ENCODE data around the gene SLAMF7.
A peak's percentile ranks its signal among the peaks of the same experiment; 100 is the strongest.

SLAMF7 gene

DNA sequence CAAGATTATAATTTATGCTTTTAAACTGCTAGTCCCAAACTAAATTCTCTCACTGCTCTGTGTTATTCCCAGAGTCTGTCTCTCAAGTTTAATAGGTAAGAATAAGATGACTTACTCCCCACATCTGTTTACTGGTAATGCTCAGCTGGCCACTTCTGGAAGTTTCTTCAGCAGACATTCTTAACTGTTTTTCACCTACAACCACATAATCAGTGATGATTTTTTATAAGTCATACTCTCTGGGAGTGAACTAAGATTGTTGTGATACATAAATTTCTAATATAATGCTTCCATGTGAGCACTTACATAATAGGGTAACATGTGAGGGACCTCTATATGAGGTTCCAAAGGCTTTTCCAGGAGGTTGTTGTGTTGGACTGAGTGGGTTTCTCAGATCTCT lies 8.7 kb downstream of the SLAMF7 start:
- DNase-seq = no peak

GRCh38 chr1:160748181-160748877 lies 9.3 kb downstream of the SLAMF7 start:
- DNase-seq = no peak

DNA sequence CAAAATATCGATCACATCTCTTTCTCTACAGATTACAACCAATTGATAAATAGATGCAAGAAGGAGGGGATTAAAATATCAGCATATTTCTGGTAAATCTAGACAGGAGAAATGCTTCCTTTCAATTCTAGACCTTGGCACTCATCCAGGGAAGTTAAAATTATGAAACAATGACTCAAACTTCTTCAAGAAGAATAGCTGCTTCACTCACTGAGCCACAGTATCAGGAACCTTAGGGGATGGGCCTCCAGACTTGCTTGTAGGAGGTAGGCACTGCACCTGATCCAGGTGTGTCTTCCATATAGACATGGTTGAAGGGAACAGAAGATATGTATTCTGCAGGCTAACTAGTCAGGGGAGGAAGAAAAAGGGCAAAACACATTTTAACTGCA lies 9.8 kb downstream of the SLAMF7 start:
- no peak for DNase-seq

- no peak for DNase-seq
These were observed 11.6 kb downstream of the SLAMF7 start for GRCh38 chr1:160750608-160751007.

DNA sequence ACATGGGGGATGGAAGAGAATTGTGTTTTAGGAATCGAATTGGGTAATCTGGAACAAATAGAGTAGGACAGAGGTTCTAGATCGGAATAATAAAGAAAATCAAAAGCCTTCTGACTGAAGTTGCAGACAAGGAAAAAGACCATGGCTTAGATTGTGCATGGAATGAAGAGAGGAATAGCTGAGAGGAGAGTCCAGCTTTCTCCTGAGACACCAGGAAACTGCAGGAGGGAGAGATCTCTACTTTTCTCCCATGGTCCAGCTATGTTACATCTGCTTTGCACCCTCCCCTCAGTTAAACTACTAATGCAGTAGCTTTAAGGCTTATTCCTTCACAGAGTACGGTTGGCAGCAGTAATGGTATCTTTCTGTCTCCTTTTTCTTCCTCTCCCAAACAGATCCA lies 13.4 kb downstream of the SLAMF7 start:
- DNase-seq = no peak

- DNase-seq = no peak
These were observed 13.9 kb downstream of the SLAMF7 start for GRCh38 chr1:160752924-160753323.

DNA sequence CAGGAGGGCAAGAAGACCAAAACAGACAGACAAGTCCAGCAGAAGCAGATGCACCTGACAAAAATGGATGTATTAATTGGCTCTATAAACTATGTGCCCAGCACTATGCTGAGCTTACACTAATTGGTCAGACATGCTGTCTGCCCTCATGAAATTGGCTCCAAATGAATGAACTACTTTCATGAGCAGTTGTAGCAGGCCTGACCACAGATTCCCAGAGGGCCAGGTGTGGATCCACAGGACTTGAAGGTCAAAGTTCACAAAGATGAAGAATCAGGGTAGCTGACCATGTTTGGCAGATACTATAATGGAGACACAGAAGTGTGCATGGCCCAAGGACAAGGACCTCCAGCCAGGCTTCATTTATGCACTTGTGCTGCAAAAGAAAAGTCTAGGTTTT lies 14.5 kb downstream of the SLAMF7 start:
- no peak for DNase-seq

DNA sequence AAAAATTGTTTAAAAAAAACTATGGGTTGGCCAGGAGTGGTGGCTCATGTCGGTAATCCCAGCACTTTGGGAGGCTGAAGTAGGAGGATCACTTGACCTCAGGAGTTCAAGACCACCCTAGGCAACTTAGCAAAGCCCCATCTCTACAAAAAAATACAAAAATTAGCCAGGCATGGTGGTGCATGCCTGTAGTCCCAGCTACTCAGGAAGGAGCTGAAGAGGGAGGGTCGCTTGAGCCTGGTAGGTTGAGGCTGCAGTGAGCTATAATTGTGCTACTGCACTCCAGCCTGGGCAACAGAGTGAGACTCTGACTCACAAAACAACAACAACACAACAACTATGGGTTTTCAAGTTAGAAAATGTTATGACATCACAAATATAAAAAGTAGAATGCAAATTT lies 16.4 kb downstream of the SLAMF7 start:
- no peak for DNase-seq

DNA sequence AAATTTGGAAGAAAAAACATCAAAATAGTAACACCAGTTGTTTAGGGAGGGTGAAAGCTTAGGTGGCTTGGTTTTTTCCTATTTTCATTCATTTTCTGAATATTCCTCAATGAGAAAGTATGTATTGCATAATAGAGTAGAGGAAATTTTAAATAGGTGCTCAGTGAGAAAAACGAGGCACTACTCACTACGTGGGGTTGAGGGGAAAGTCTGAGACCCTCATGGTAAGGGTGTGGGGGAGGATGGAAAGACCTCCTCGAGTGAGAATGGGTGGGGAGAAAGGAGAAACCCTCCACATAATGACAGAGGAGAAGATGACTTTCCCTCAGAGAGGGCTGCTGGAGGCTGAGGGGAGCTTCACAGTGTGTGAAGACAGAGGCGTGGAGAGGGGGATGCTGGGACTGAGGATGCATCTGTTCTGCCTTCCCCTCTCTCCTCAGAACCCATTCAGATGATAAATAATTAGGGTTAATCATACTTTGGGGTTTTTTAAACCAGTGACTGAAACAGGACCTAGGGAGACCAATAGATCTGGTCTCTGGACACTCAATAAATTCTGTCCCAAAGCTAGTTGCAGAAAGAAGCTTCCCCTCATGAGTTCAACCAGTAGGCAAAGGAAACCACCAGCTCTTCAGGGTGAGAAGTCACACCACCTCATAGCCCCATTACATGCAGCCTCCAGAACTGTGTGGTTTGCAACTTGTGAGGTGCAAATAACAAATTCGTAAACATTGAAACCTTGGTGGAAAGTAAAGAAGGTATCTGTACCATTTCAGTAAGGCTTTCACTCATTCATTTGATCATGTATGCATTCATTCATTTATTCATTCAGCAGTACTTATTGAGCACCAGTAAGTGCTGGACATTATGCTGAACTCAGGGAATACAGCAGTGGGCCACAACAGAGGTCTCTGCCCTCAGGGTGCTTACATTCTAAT lies 17.1 kb downstream of the SLAMF7 start:
- no peak for DNase-seq

DNA sequence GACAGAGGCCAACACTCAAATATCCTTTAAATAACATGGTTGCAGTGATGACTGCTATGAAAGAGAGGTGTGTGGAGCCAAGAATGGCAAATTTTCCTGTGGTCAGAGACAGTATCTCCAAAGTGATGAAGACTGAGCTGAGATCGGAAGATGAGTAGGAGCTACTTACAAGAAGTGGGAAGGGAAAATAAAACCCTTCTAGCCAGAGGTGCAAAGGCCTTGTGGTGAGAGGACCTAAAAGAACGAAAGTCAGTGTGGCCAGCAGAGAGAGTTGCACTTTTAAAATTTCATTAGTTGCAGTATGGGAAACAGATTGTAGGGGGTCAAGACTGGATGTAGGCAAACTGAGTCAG lies 17.8 kb downstream of the SLAMF7 start:
- no peak for DNase-seq

- no peak for DNase-seq
These were observed 19.5 kb downstream of the SLAMF7 start for GRCh38 chr1:160758521-160758920.

- no peak for DNase-seq
These were observed 20.7 kb downstream of the SLAMF7 start for GRCh38 chr1:160759740-160760139.

- DNase-seq = no peak
These were observed 22.0 kb downstream of the SLAMF7 start for GRCh38 chr1:160761046-160761445.

- no peak for DNase-seq
These were observed 22.8 kb downstream of the SLAMF7 start for GRCh38 chr1:160761886-160762285.

GRCh38 chr1:160763993-160764392 lies 24.9 kb downstream of the SLAMF7 start:
- no peak for DNase-seq

DNA sequence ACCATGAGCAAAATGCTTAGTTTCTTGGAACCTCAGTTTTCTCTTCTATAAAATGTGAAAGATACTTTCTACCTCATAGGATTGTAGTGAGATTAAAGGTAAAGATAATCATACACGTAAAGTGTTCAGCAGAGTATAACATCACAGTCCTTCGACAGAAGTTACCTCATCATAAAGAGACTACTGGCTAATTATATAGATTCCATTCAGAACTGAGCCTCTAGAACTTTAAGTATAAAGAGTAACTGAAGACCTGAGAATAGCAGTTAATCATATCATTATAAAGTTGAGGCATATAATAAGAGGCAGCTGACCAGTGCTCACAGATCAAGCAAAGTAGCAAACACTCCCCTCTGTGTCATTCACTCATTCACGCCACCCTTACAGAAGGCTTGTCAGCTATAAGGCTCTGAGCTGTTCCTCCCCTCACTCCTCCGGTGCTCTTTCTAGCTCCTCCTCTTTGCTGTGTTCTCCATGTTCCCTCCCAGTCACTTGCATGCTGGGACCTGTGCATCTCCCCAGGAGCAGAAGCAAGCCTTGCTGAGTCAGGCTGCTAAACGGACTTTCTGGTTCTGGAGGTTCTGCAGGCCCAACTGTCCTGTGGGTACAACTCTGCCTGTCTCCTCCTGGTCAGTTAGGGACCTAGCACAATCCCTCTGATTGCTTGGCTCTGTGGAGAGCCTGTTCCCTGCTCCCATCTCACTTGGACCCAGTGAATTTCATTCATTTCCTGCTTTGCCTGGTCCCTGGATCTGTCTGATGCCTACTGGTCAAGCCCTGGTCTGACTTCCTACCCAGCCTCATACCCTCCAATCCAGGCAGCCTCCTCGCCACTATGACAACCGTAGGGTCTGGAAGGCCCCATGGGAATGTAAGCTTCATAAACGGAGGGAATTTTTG lies 28.6 kb downstream of the SLAMF7 start:
- peak; percentile 64 to 72 for DNase-seq

DNA sequence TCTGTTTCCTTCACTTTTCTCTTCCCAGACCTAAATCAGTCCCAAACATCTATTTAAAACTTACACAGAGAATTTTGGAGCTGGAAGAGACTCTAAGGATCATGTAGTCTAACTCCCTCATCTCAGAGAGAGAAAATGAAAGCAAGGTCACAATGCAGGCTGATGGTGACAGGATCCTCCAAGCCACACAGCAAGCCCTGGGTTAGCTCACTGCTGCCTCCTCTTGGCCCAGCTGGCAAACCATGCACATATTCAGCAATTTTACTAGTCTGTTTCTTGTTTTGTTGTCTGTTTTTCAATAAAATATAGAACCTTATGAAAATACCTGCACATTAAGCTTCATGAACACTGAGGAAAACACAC lies 29.2 kb downstream of the SLAMF7 start:
- DNase-seq = peak; percentile 86 to 91

DNA sequence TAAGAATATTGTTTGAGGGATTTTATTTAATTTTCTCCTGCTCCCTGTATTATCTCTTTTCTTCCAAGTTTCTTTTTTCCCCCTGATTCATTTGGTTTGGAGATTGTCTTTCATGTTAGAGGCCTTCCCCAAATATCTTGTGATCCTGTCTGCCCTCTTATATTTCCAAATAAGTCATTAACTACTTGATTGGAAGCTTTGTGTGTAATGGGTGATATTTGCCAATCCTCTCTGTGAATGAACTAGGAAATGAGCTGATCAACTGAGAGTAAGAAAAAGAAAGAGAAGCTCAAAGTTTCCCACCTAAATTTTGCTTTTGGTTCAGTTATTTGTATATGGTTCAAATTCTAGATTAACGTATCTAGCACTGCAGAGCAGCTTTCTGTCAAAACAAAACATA lies 33.3 kb downstream of the SLAMF7 start:
- DNase-seq = no peak

DNA sequence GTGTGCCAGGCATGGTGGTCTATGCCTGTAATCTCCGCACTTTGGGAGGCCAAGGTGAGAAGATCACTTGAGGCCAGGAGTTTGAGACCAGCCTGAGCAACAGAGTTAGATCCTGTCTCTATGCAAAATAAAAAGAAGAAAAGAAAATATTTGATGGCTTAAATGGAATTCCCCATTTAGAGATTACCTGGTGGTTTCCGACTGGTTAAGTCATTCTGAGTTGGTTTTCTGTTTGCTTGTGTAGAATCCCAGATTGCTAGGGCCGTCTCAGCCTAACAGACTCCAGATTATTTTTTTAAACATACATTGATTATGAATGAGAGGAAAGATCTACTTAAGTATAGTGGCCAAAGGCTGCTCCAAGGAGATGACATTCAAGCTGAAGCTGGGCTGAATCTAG lies 34.0 kb downstream of the SLAMF7 start:
- no peak for DNase-seq

GRCh38 chr1:160774886-160775719 lies 36.1 kb downstream of the SLAMF7 start:
- no peak for DNase-seq

- no peak for DNase-seq
These were observed 37.1 kb downstream of the SLAMF7 start for GRCh38 chr1:160776178-160776577.

DNA sequence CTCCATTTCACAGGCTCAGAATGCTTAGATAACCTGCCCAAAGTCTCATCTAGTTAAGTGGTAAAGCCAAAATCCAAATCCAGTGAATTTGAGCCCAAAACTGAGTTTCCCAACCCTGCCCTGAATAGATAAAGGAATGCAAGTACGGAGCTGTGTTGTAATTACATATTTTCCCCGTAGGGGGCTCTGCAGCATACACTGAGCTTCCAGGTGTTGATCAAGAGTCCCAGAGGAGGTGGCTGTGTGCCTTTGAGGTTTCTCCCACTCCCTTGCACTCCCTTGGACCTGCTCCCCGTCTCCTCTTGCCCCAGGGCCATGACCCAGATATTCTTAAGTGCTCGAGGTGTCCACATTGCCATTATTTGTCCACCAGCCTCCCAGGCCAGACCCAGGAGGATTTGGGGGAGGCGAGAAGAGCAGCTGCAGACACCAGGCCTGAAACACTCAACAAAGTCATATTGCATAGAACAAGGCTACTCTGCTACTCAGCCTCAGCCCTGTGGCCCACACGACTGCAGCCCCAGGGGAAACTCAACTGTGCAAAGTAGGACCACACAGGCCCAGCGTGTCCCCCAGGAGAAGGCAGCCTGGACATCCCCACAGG lies 38.5 kb downstream of the SLAMF7 start:
- DNase-seq = peak; percentile 55 to 61

All from activated T-cell treated with anti-CD3 and anti-CD28 coated beads, Interleukin-2, amount 50 U/mL, for 48 hours (primary cell).